Measurements from ENCODE around the gene RAB11FIP4. TPM values are rescaled to one million over a fixed set of nuclear protein-coding genes. Genes with fewer than 3 reads are reported as not detected.

RAB11FIP4 gene
- total RNA-seq, 1 experiment from 2014 or later = 10.8 TPM

- ATAC-seq (no peak), DNase-seq (ENCODE audit: low read depth, low spot score) (no peak)
- intact Hi-C loops (cut with micrococcal nuclease; ENCODE audit: unreplicated experiment) (no loop called here), in situ Hi-C loops (cut with HindIII; ENCODE audit: low pct_unique_long_range_greater_than_20kb, low sequenced_read_pairs) (no loop called here)
- ChIA-PET CTCF (interaction anchor here (0.6 to 1.0 kb wide), 3 partner anchors 77 to 326 kb away, joined by 3 to 9 read pairs (median 4); no protein-coding TSS in a partner anchor), POLR2A (interaction anchor here (0.5 kb wide), 1 partner anchor 782 kb away, joined by 4 read pairs; no protein-coding TSS in a partner anchor)
- Histone ChIP-seq H3K27me3 (ENCODE audit: control insufficient read depth, insufficient read depth, low read length) (no peaks in the 10 kb centered on the region), H3K4me1 (ENCODE audit: control insufficient read depth, insufficient read depth, low read length) (no peaks in the 10 kb centered on the region), H3K27ac (ENCODE audit: low read length) (no peak overlapping the region), H3K36me3 (ENCODE audit: control insufficient read depth, insufficient read depth, low read length) (no peaks in the 10 kb centered on the region), H3K4me3 (ENCODE audit: low read depth in 2 of 2, low read length in 2 of 2) (no peak overlapping the region), H3K9me3 (ENCODE audit: control insufficient read depth, insufficient read depth, low read depth, low read length) (no peaks in the 10 kb centered on the region)
- BruUV-seq (replicated peaks) = no TSS peak
- TF ChIP-seq, protein P1, sequence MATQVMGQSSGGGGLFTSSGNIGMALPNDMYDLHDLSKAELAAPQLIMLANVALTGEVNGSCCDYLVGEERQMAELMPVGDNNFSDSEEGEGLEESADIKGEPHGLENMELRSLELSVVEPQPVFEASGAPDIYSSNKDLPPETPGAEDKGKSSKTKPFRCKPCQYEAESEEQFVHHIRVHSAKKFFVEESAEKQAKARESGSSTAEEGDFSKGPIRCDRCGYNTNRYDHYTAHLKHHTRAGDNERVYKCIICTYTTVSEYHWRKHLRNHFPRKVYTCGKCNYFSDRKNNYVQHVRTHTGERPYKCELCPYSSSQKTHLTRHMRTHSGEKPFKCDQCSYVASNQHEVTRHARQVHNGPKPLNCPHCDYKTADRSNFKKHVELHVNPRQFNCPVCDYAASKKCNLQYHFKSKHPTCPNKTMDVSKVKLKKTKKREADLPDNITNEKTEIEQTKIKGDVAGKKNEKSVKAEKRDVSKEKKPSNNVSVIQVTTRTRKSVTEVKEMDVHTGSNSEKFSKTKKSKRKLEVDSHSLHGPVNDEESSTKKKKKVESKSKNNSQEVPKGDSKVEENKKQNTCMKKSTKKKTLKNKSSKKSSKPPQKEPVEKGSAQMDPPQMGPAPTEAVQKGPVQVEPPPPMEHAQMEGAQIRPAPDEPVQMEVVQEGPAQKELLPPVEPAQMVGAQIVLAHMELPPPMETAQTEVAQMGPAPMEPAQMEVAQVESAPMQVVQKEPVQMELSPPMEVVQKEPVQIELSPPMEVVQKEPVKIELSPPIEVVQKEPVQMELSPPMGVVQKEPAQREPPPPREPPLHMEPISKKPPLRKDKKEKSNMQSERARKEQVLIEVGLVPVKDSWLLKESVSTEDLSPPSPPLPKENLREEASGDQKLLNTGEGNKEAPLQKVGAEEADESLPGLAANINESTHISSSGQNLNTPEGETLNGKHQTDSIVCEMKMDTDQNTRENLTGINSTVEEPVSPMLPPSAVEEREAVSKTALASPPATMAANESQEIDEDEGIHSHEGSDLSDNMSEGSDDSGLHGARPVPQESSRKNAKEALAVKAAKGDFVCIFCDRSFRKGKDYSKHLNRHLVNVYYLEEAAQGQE (IDR thresholded peaks at IDR 0.05; ENCODE audit: insufficient read depth in 1 of 2, low read depth in 2 of 2, low read length in 1 of 2) = no peak
- TF ChIP-seq POLR2AphosphoS5 (IDR thresholded peaks at IDR 0.05; ENCODE audit: low read depth, low read length) = no peak
- TF ChIP-seq, protein P2, sequence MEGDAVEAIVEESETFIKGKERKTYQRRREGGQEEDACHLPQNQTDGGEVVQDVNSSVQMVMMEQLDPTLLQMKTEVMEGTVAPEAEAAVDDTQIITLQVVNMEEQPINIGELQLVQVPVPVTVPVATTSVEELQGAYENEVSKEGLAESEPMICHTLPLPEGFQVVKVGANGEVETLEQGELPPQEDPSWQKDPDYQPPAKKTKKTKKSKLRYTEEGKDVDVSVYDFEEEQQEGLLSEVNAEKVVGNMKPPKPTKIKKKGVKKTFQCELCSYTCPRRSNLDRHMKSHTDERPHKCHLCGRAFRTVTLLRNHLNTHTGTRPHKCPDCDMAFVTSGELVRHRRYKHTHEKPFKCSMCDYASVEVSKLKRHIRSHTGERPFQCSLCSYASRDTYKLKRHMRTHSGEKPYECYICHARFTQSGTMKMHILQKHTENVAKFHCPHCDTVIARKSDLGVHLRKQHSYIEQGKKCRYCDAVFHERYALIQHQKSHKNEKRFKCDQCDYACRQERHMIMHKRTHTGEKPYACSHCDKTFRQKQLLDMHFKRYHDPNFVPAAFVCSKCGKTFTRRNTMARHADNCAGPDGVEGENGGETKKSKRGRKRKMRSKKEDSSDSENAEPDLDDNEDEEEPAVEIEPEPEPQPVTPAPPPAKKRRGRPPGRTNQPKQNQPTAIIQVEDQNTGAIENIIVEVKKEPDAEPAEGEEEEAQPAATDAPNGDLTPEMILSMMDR (IDR thresholded peaks at IDR 0.05) = peak; percentile 34
Measured at GRCh38 chr17:31521632-31522283, 130.3 kb downstream of the RAB11FIP4 start.

DNA sequence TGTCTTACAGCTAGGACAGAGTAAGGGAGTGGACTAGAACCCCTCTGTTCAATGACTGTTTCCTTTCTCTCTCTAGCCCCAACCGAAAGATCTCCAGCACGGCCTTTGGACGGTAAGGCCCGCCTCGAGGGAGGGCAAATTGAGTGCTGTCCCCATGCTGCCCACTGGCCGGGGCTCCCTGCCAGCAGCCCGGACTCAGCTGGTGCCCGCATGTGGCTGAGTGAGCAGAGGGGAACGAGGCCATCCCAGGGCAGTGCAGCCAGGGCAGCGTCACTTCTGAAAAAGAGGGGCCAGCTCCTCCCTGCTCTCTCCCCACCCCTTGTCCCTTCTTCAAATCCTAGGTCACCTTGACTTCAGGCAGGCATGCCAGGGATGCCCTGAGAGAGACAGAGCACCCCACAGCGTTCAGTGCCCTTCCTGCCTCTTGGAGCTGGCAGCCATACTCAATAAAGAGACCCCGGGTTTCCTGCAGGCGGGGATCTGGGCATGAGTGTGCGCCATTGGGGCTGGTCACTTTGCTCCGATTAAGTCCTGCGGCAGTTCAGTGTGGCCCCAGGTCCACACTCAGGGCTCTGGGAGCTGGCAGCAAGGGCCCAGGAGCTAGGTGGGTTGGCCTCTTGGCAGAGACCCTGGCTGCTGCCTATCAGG lies 130.9 kb downstream of the RAB11FIP4 start:
- Histone ChIP-seq H3K4me3 (ENCODE audit: low read depth in 2 of 2, low read length in 2 of 2) (no peak overlapping the region), H3K36me3 (ENCODE audit: control insufficient read depth, insufficient read depth, low read length) (no peaks in the 10 kb centered on the region), H3K27ac (ENCODE audit: low read length) (no peak overlapping the region), H3K9me3 (ENCODE audit: control insufficient read depth, insufficient read depth, low read depth, low read length) (no peaks in the 10 kb centered on the region), H3K27me3 (ENCODE audit: control insufficient read depth, insufficient read depth, low read length) (no peaks in the 10 kb centered on the region), H3K4me1 (ENCODE audit: control insufficient read depth, insufficient read depth, low read length) (no peaks in the 10 kb centered on the region)
- intact Hi-C loops (cut with micrococcal nuclease; ENCODE audit: unreplicated experiment) (no loop called here), in situ Hi-C loops (cut with HindIII; ENCODE audit: low pct_unique_long_range_greater_than_20kb, low sequenced_read_pairs) (no loop called here)
- ATAC-seq = no peak
- ChIA-PET POLR2A (no interaction called here), CTCF (interaction anchor here (0.6 to 1.0 kb wide), 3 partner anchors 78 to 326 kb away, joined by 3 to 9 read pairs (median 4); no protein-coding TSS in a partner anchor)
- DNase-seq (ENCODE audit: low read depth, low spot score) = no peak
- TF ChIP-seq TCF7L2 (IDR thresholded peaks at IDR 0.05; ENCODE audit: low read depth, low read length) (no peak), SIN3A (IDR thresholded peaks at IDR 0.05; ENCODE audit: borderline replicate concordance, insufficient read depth, low read depth, low read length) (no peak), POLR2AphosphoS5 (IDR thresholded peaks at IDR 0.05; ENCODE audit: low read depth, low read length) (no peak)
- TF ChIP-seq, protein P2 (IDR thresholded peaks at IDR 0.05) = no peak
- TF ChIP-seq, protein P1 (IDR thresholded peaks at IDR 0.05; ENCODE audit: insufficient read depth in 1 of 2, low read depth in 2 of 2, low read length in 1 of 2) = no peak
- BruUV-seq (replicated peaks) = no TSS peak
